CD4-positive, alpha-beta T cell treated with Interleukin-12 subunit alpha and Interleukin-12 subunit beta, for 1 hour (primary cell): Measurements from ENCODE around the gene SAGE1.
"Not testable (repeated sequence)": the region's sequence is repeated elsewhere in the genome, so short reads cannot be mapped to it uniquely, and the experiment has no call there.

Source experiments
- DNase-seq: peaks from one replicate; pipeline ENCODE4 v3.0.0-alpha.2; 2020

Gene SAGE1, protein sequence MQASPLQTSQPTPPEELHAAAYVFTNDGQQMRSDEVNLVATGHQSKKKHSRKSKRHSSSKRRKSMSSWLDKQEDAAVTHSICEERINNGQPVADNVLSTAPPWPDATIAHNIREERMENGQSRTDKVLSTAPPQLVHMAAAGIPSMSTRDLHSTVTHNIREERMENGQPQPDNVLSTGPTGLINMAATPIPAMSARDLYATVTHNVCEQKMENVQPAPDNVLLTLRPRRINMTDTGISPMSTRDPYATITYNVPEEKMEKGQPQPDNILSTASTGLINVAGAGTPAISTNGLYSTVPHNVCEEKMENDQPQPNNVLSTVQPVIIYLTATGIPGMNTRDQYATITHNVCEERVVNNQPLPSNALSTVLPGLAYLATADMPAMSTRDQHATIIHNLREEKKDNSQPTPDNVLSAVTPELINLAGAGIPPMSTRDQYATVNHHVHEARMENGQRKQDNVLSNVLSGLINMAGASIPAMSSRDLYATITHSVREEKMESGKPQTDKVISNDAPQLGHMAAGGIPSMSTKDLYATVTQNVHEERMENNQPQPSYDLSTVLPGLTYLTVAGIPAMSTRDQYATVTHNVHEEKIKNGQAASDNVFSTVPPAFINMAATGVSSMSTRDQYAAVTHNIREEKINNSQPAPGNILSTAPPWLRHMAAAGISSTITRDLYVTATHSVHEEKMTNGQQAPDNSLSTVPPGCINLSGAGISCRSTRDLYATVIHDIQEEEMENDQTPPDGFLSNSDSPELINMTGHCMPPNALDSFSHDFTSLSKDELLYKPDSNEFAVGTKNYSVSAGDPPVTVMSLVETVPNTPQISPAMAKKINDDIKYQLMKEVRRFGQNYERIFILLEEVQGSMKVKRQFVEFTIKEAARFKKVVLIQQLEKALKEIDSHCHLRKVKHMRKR

DNA sequence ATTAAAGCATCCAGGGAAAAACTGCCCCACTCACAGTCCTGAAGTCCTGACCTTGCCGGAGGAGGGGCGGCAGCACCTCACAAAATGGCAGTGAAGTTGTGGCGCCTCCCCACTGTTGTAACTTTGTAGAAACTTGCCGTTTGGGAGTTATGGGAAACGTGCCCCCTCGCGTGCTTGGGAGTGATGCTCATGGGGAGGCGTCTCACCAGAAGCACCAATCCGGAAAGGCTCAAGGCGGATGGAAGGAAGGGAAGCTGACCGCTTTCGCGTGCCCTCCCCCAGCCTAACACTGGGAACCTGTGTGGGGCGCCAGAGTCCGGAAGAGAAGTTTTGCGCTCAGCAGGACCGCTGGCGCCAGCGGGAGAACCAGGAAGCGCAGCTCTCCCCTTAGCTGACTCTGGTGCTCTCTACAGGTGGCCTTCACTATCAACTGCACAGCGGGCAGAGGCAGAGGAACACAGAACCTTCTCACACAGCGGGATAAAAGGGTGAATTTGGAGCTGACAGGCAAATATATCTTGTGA, at the start of gene SAGE1, which contains the start of gene CT45A10:
SAGE1 (plus strand) TSS at position 423 of the 524 bp plus-strand sequence. CDS start 2,527 bp downstream, outside the sequence.
CT45A10 (minus strand) TSS at position 151 of the 524 bp plus-strand sequence. CDS start 8,100 bp downstream, outside the sequence.
- DNase-seq: no peak

DNA sequence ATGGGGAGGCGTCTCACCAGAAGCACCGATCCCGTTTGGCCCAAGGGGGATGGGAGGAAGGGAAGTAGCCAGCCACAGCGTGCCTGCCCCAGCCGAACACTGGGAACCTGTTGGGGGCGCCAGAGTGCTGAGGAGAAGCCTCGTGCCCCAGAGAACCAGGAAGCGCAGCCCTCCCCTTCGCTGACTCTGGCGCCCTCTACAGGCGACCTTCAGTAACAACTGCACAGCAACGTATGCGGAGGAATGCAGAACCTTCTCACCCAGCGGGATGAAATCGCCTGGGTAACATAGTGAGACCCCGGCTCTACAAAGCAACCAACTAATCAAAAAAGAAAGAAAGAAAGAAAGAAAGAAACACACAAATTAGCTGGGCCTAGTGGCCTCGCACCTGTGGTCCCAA, 39.1 kb upstream of the SAGE1 start, which contains the start of gene CT45A8:
CT45A8 (minus strand) TSS at position 101 of the 400 bp plus-strand sequence. CDS start 3,755 bp downstream, outside the sequence.
- DNase-seq: not testable (repeated sequence)

DNA sequence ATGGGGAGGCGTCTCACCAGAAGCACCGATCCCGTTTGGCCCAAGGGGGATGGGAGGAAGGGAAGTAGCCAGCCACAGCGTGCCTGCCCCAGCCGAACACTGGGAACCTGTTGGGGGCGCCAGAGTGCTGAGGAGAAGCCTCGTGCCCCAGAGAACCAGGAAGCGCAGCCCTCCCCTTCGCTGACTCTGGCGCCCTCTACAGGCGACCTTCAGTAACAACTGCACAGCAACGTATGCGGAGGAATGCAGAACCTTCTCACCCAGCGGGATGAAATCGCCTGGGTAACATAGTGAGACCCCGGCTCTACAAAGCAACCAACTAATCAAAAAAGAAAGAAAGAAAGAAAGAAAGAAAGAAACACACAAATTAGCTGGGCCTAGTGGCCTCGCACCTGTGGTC, 21.8 kb upstream of the SAGE1 start, which contains the start of gene CT45A9:
CT45A9 (minus strand) TSS at position 101 of the 400 bp plus-strand sequence. CDS start 3,751 bp downstream, outside the sequence.
- DNase-seq: not testable (repeated sequence)

DNA sequence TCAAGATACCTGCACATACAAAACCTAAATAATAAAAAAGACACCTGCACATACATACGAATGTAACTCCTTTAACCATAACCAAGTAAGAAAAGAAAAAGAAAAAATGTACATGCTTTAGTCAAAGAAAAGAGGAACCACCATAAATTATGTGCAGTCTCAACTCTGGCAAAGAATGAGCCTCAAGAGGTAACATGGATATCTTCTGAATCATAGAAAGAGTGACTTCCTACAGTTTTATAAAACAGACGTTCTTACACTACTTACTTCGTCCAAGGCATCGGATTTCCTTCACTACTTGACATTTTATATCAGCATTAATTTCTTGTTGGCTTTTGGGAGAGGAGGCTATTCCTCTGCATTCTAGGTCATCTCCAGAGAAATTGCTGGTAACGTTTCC, 10.8 kb upstream of the SAGE1 start:
- DNase-seq: not testable (repeated sequence)

DNA sequence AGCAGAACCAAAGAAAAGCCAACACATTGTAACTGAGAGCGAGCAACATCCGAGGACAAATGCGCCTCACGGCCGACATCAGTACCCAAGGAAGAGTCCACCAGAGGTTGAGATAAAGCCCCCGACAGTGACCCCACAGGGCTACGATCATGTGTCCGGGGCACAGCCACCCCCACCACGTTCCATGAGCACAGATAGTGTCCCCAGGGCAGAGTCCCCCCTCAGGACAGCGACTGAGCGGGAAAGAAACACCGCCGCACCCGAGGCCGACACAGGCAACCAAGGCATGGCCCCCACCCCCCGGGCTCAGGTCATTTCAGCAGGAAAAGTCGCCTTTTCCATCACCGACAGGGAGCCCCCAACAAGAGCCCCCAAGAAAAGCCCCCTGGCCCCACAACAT, 5.3 kb upstream of the SAGE1 start:
- DNase-seq: not testable (repeated sequence)

DNA sequence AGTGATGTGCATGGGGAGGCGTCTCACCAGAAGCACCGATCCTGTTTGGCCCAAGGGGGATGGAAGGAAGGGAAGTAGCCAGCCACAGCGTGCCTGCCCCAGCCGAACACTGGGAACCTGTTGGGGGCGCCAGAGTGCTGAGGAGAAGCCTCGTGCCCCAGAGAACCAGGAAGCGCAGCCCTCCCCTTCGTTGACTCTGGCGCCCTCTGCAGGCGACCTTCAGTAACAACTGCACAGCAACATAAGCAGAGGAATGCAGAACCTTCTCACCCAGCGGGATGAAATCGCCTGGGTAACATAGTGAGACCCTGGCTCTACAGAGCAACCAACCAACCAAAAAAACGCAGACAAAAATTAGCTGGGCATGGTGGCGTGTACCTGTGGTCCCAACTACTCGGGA, 4.5 kb upstream of the SAGE1 start:
- not testable (repeated sequence) for DNase-seq

DNA sequence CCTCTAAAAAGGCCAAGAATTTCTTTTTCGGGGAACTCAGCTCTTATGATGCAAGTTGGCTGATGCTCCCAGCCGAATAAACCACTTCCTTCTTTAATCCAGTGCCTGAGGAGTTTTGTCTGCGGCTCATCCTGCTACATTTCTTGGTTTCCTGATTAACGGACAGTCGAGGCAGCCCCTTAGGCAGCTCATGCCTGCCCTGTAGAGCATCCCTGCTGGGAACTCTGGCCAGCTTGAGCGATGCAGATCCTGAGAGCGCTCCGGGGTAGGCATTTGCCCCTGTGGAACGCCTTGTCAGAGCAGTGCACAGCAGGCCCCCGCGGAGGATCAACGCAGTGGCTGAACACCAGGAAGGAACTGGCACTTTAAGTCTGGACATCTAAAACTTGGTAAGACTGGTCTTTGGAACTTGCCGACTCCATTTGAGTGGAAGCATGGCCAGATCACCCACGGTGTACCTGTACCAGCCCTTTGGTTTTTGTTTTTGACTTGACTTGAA, 3.4 kb upstream of the SAGE1 start:
- DNase-seq: no peak

DNA sequence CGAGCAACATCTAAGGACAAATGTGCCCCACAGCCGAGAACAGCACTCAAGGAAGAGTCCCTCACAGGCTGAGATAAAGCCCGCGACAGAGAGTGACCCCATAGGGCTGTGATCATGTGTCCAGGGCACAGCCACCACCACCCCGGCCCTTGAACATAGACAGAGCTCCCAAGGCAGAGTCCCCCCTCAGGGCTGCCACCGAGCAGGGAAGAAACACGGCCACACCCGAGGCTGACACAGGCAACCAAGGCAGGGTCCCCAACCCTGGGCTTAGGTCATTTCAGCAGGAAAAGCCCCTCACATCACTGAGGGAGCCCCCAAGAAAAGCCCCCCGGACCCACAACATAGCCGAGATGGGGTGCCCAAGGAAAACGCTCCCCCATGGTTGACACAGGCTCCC, 735 bp upstream of the SAGE1 start:
- no peak for DNase-seq

DNA sequence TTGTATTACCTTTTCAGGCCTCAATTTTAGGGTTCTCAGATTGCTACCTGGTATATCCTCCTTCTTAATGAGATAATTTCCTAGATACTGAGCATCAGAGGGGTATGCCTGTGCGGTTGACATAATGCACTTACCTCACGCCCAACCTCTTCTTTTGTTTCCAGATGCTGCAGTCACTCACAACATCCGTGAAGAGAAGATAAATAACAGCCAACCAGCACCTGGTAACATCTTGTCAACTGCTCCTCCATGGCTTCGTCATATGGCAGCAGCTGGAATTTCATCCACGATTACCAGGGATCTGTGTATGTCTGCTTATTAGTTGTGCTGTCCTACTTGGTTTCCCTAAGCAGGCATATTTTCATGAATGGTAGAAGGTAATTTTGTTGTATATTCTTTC, 16.7 kb downstream of the SAGE1 start:
- DNase-seq: no peak

DNA sequence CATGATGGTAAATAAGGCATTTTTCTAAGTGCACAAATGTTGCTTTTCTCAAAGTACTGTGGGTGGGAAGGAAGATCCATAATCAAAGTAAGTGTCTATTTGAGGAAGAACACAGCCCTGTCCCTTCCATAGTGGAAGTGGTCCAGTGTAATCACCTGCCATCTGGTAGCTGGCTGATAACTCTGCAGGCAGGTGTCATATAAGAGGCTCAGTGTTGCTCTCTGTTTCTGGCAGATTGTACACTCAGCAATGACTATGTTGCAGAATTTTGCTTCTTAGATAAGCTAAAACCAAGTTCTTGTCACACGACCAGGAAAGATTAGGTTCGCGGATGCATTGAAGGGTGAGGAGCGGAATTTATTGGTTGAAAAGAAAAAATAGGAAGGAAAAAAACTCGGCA, 20.9 kb downstream of the SAGE1 start:
- DNase-seq: no peak

DNA sequence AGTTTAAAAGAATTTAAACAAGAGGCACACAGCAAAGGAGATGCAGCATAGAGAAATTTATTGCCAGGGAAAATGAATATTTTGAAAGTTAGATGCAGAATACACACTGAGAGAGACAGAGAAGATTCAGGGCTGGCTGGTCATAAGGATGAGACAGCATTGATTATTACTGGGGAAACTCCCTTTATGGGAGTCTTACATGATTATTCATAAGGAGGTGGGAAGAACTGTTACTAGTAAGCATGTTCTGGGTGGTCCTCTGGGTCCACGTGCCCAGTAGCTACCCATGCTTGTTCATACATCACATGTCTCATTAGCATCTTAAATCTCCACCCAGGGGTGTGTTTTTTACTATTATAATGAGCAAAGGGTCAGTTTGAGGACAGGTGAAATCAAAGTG, 27.0 kb downstream of the SAGE1 start:
- DNase-seq: not testable (repeated sequence)

DNA sequence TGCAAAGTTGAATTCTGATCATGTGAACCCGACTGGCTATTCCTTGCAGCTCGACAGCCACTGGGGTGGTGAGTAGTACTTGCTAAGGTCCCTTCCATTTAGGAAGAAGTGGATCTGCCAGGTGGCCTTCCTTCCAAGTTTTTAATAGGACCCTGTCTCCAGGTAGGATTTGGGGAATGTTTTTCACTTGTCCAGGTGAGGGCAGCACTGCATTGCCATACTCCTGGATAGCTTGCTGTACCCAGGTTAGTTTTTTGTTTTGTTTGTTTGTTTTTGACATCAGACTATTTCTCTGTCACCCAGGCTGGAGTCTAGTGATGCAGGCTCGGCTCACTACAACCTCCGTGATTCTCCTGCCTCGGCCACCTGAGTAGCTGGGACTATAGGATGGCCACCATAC, 29.8 kb downstream of the SAGE1 start:
- DNase-seq: no peak

DNA sequence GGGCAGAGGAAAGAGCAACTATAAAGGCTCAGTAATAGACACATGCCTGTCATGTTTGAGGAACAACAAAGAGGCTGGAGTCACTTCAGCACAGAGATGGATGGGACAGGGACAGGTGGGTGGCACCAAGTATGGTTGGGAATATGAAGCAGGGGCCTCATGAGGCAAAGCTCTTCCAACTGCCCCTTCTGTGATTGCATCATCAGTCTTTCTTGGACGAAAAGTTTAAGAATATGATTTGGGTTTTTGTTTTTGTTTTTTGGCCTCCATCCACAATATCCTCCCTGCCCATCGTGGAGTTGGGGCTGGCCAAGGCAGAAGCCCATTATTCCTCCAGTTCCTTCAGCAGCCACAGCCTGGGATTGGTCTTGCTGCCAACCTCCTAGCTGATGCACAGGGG, 34.4 kb downstream of the SAGE1 start:
- DNase-seq: no peak

DNA sequence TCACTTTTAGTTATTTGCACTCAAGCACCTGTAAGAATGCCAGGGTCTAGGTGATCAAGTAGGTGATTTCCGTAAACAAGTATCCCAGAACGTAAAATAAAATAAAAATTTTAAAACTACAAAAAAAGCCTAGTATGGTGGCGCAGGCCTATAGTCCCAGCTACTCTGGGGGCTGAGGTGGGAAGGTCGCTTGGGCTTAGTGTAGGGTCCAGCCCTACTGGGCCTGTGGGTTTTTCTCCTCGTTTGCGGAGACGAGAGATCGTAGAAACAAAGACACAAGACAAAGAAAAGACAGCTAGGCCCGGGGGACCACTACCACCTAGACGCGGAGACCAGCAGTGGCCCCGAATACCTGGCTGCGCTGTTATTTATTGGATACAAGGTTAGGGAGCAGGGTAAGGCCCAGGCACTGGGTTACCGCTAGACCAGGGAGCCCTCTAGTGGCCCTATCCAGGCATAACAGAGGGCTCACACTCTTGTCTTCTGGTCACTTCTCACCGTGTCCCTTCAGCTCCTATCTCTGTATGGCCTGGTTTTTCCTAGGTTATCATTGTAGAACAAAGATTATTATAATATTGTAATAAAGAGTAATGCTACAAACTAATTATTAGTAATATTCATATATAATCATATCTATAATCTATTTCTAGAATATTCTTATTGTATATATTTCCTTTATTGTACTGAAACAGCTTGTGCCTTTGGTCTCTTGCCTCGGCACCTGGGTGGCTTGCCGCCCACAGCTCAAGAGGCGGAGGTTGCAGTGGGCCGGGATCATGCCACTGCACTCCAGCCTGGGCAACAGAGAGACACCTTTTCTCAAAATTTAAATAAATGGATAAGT, 38.4 kb downstream of the SAGE1 start:
- DNase-seq: peak; percentile 22

DNA sequence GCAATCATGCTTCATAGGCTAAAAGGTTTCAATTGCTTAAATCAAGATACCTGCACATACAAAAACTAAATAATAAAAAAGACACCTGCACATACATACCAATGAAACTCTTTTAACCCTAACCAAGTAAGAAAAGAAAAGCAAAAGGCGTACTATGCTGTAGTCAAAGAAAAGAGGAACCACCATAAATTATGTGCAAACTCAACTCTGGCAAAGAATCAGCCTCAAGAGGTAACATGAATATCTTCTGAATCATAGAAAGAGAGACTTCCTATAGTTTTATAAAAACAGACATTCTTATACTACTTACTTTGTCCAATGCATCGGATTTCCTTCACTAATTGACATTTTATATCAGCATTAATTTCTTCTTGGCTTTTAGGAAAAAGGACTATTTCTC, 51.0 kb downstream of the SAGE1 start:
- DNase-seq: no peak

DNA sequence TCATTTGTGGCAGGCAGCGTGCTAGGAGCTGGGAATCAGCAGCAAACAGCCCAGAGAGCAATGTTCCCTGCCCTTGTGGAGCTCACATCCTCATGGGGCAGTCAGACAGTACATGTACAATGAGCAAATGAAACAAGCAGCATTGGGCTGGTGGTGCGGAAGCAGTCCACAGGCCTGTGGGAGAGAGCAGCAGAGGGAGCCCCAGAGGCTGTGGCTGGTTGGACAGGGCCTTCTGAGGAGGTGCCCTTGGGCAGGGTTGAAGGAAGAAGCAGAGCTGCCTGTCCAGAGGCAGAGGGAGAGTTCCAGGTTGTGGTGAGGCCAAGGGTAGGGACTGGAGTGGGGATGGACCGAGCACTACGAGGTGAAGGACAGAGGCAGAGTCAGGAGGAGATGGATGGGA, 57.8 kb downstream of the SAGE1 start:
- no peak for DNase-seq
